IMR-90 (cell line): ENCODE results near the gene PTPRN2. TPM values are rescaled to one million over a fixed set of nuclear protein-coding genes. Genes with fewer than 3 reads are reported as not detected.

Source experiments
- ATAC-seq: fragments of 200-7000 bp; cut with Tn5 transposase; 2 replicates; pipeline ENCODE4 v1.9.1; 2020; ENCODE audit warnings: low read depth, mild to moderate bottlenecking, moderate library complexity
- BruUV-seq: library from RNA; stranded (reverse); fragments of 400-500 nt; replicated peaks from 2 replicates; lab custom pipeline; 2021; lab: Mats Ljungman, UMichigan
- CTCF ChIA-PET: fragments of 300-600 bp; formaldehyde crosslinking; extraction: SDS; loops from one replicate; lab custom pipeline; 2021; ENCODE audit warnings: antibody characterized with exemption; lab: Yijun Ruan, JAX
- POLR2A ChIA-PET: fragments of 300-600 bp; sonication (Branson Sonifier 250); formaldehyde crosslinking; loops from one replicate; lab custom pipeline; 2022; ENCODE audit warnings: antibody characterized with exemption; ENCODE audit not compliant: unreplicated experiment; lab: Charles Lee
- DNase-seq: peaks from one replicate; pipeline ENCODE4 v3.0.0; 2013
- H2AFZ ChIP-seq: replicated peaks from 2 replicates; pipeline ENCODE3; 2013; ENCODE audit warnings: low read length, mild to moderate bottlenecking; ENCODE audit not compliant: poor library complexity
- H2AK5ac ChIP-seq: 2 replicates; pipeline ENCODE4 v1.6.1; 2013; ENCODE audit warnings: low read depth, low read length, inconsistent platforms
- H2AK9ac ChIP-seq: replicated peaks from 2 replicates; pipeline ENCODE3; 2013; ENCODE audit warnings: mild to moderate bottlenecking, low read depth, low read length, moderate library complexity; ENCODE audit not compliant: poor library complexity
- H2BK120ac ChIP-seq: 2 replicates; pipeline ENCODE4 v1.6.1; 2013; ENCODE audit warnings: low read depth, low read length, inconsistent platforms
- H2BK15ac ChIP-seq: 3 replicates; pipeline ENCODE4 v1.6.1; 2013; ENCODE audit warnings: low read depth, low read length, inconsistent platforms
- H2BK20ac ChIP-seq: 2 replicates; pipeline ENCODE4 v1.6.1; 2013; ENCODE audit warnings: low read depth, mild to moderate bottlenecking, inconsistent platforms, low read length, moderate library complexity
- H2BK5ac ChIP-seq: 2 replicates; pipeline ENCODE4 v1.6.1; 2013; ENCODE audit warnings: mild to moderate bottlenecking, low read depth, low read length, inconsistent platforms; ENCODE audit not compliant: poor library complexity, severe bottlenecking
- H3K14ac ChIP-seq: replicated peaks from 2 replicates; pipeline ENCODE4 v1.6.1; 2013; ENCODE audit warnings: low read depth, low read length, inconsistent platforms
- H3K18ac ChIP-seq: 2 replicates; pipeline ENCODE4 v1.6.1; 2013; ENCODE audit warnings: low read depth, low read length, control low read depth
- H3K23ac ChIP-seq: 2 replicates; pipeline ENCODE4 v1.6.1; 2013; ENCODE audit warnings: low read depth, low read length, inconsistent platforms
- H3K27ac ChIP-seq: 2 replicates; pipeline ENCODE4 v1.5.1; 2013; ENCODE audit warnings: mild to moderate bottlenecking, control low read depth, low read length; ENCODE audit not compliant: insufficient read depth
- H3K27me3 ChIP-seq: 2 replicates; pipeline ENCODE4 v1.6.1; 2013; ENCODE audit warnings: low read length; ENCODE audit not compliant: control insufficient read depth, insufficient read depth
- H3K36me3 ChIP-seq: 2 replicates; pipeline ENCODE4 v1.6.1; 2013; ENCODE audit warnings: low read length, mixed read lengths; ENCODE audit not compliant: control insufficient read depth, insufficient read depth
- H3K4ac ChIP-seq: 2 replicates; pipeline ENCODE4 v1.6.1; 2013; ENCODE audit warnings: low read depth, low read length, inconsistent platforms
- H3K4me1 ChIP-seq: 2 replicates; pipeline ENCODE4 v1.6.1; 2013; ENCODE audit warnings: low read length, mixed read lengths; ENCODE audit not compliant: control insufficient read depth, insufficient read depth
- H3K4me2 ChIP-seq: 2 replicates; pipeline ENCODE4 v1.6.1; 2013; ENCODE audit warnings: low read depth, mild to moderate bottlenecking, control low read depth, low read length, moderate library complexity
- H3K4me3 ChIP-seq: 2 replicates; pipeline ENCODE4 v1.5.1; 2013; ENCODE audit warnings: low read depth, mild to moderate bottlenecking, control low read depth, low read length, moderate library complexity; ENCODE audit not compliant: insufficient read depth
- H3K56ac ChIP-seq: 2 replicates; pipeline ENCODE4 v1.6.1; 2013; ENCODE audit warnings: low read length, inconsistent platforms; ENCODE audit not compliant: insufficient read depth; ENCODE audit errors: extremely low read depth
- H3K79me1 ChIP-seq, 2 experiments: 2 replicates each; pipeline ENCODE4 v1.6.1; 2013; ENCODE audit warnings: low read length in 2 of 2, inconsistent platforms in 1 of 2, low read depth in 1 of 2
- H3K9ac ChIP-seq: 2 replicates; pipeline ENCODE4 v1.6.1; 2013; ENCODE audit warnings: low read depth, low read length, control low read depth
- H3K9me1 ChIP-seq: 2 replicates; pipeline ENCODE4 v1.6.1; 2013; ENCODE audit warnings: low read length, inconsistent platforms; ENCODE audit not compliant: insufficient read depth
- H3K9me3 ChIP-seq: 2 replicates; pipeline ENCODE4 v1.6.1; 2013; ENCODE audit warnings: low read length; ENCODE audit not compliant: control insufficient read depth, insufficient read depth
- H4K20me1 ChIP-seq: 2 replicates; pipeline ENCODE4 v1.6.1; 2013; ENCODE audit warnings: low read length, inconsistent platforms; ENCODE audit not compliant: insufficient read depth
- H4K5ac ChIP-seq: 2 replicates; pipeline ENCODE4 v1.6.1; 2013; ENCODE audit warnings: mild to moderate bottlenecking, low read depth, low read length, control low read depth
- H4K8ac ChIP-seq, 2 experiments: 2 replicates each; pipeline ENCODE4 v1.6.1; 2013; ENCODE audit warnings: low read depth in 2 of 2, low read length in 2 of 2, control low read depth in 1 of 2, inconsistent platforms in 1 of 2
- H4K91ac ChIP-seq: 2 replicates; pipeline ENCODE4 v1.6.1; 2013; ENCODE audit warnings: low read depth, low read length, inconsistent platforms; ENCODE audit not compliant: insufficient read depth
- BHLHE40 ChIP-seq: fragments of 150-350 bp; IDR thresholded peaks from 2 replicates; pipeline ENCODE4 v1.6.1; 2016; ENCODE audit warnings: mild to moderate bottlenecking, low read depth, low read length
- POLR2A ChIP-seq: IDR thresholded peaks from 2 replicates; pipeline ENCODE4 v1.6.1; 2012; ENCODE audit warnings: mild to moderate bottlenecking, low read depth, low read length
- RAD21 ChIP-seq: IDR thresholded peaks from 2 replicates; pipeline ENCODE4 v1.6.1; 2012; ENCODE audit warnings: low read length, improper control_type of control experiment
- RCOR1 ChIP-seq: IDR thresholded peaks from 2 replicates; pipeline ENCODE4 v1.6.1; 2012; ENCODE audit warnings: mild to moderate bottlenecking, low read length, improper control_type of control experiment; ENCODE audit not compliant: insufficient replicate concordance
- WGBS, 2 experiments: methylation state at CpG; one replicate each; pipeline versions ENCODE4 v1.1.5 to v1.1.7; 2013; ENCODE audit warnings: missing lambda C conversion rate in 2 of 2; ENCODE audit not compliant: insufficient read length in 1 of 2; ENCODE audit errors: extremely low coverage in 2 of 2; 5-methylcytosine and 5-hydroxymethylcytosine counted together
- dilution Hi-C: fragments of 300-500 bp; cut with HindIII; formaldehyde crosslinking; loops from one replicate; pipeline ENCODE4 v1.14.3; 2018; ENCODE audit warnings: low sequenced_read_pairs; ENCODE audit not compliant: unreplicated experiment
- in situ Hi-C: fragments of 300-500 bp; cut with MboI; formaldehyde crosslinking; loops from 3 replicates; pipeline ENCODE4 v1.14.3; 2019; ENCODE audit warnings: low sequenced_read_pairs, inconsistent platforms, mixed read lengths
- intact Hi-C: fragments of 100-400 bp; cut with micrococcal nuclease; formaldehyde crosslinking; loops from 2 replicates; pipeline ENCODE4 v1.10.0; 2022
- polyA plus RNA-seq, 3 experiments: library from polyadenylated mRNA; depleted of rRNA; stranded (reverse); fragments of >200 nt; gene quantifications; 2 replicates each; pipeline ENCODE4 v1.2.3, GENCODE V29; 2012; ENCODE audit warnings: low replicate concordance in 1 of 3
- total RNA-seq: library from RNA; depleted of rRNA; stranded (reverse); fragments of >200 nt; gene quantifications from 2 replicates; pipeline ENCODE4 v1.2.3, GENCODE V29; 2012
- TF ChIP-seq, protein P1 (sequence below): conservative IDR thresholded peaks from 2 replicates; pipeline ENCODE4 v1.5.1; 2012; ENCODE audit warnings: mild to moderate bottlenecking, low read depth, low read length, improper control_type of control experiment

PTPRN2 gene
- total and polyA plus RNA-seq, 2 of the 4 experiments (the other 2 are of a cell fraction): 0.03 TPM; not detected in 1

DNA sequence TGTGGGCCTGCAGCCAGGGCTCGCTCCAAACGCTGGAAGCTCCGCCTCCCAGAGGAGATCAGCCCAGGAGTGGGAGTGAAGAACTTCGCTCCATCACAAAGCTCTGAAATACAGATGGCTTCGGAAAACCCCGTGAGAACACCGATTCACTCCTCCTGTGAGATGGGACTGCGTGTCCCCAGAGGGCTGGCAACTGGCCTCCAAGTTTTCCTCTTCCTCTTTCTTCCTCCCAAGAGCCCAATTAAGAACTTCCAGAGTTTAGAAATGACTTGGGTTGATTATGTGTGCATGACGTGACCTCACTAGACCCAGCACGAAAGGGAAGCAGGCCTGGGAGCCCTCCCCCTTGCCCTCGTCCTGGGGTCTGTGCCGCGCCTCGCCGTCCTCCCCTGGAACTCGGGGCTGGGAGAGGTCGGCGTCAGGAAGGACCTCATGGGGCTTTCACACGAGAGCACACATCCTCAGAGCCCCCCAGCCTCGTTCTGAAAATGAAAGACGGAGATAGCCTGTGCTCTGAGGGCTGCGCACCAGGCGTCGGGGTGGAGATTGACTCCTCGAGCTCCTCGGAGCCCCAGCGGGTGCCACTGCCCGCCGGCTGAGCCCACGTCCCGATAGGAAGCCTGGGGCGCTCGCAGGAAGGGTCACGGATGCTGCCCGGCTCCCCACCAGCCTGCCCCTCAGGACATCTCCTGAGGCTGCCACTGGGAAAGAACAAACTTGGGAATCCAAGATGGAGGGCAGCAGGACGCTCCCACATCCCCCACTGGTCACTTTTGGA lies 37.8 kb downstream of the PTPRN2 start:
- dilution Hi-C loops: no loop called here
- no peak overlapping the region for H3K4ac ChIP-seq
- BruUV-seq: no TSS peak
- H3K4me2 ChIP-seq: no peak overlapping the region
- no peak overlapping the region for H3K9ac ChIP-seq
- no peak overlapping the region for H4K5ac ChIP-seq
- H3K9me1 ChIP-seq: no peaks in the 10 kb centered on the region
- intact Hi-C loops: no loop called here
- DNase-seq (no peak), ATAC-seq (no peak)
- no peak overlapping the region for H2AFZ ChIP-seq
- no peak overlapping the region for H2BK120ac ChIP-seq
- no peak overlapping the region for H3K14ac ChIP-seq
- peaks cover 46% of the 10 kb centered on the region for H3K9me3 ChIP-seq
- no peak overlapping the region for H3K4me3 ChIP-seq
- no peak overlapping the region for H2BK5ac ChIP-seq
- H3K79me1 ChIP-seq: no peaks in the 10 kb centered on the region
- H4K91ac ChIP-seq: no peak overlapping the region
- in situ Hi-C loops: no loop called here
- 69% methylated on average over 14 of the region's 36 CpGs; no CpG with 5 or more reads in 1 of the 2 experiments for WGBS, 2 experiments
- TF ChIP-seq POLR2A (no peak), RAD21 (no peak), BHLHE40 (no peak), RCOR1 (no peak)
- TF ChIP-seq, protein P1, sequence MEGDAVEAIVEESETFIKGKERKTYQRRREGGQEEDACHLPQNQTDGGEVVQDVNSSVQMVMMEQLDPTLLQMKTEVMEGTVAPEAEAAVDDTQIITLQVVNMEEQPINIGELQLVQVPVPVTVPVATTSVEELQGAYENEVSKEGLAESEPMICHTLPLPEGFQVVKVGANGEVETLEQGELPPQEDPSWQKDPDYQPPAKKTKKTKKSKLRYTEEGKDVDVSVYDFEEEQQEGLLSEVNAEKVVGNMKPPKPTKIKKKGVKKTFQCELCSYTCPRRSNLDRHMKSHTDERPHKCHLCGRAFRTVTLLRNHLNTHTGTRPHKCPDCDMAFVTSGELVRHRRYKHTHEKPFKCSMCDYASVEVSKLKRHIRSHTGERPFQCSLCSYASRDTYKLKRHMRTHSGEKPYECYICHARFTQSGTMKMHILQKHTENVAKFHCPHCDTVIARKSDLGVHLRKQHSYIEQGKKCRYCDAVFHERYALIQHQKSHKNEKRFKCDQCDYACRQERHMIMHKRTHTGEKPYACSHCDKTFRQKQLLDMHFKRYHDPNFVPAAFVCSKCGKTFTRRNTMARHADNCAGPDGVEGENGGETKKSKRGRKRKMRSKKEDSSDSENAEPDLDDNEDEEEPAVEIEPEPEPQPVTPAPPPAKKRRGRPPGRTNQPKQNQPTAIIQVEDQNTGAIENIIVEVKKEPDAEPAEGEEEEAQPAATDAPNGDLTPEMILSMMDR: no peak
- CTCF ChIA-PET: no interaction called here
- no peak overlapping the region for H4K8ac ChIP-seq
- H2AK9ac ChIP-seq: no peak overlapping the region
- no peaks in the 10 kb centered on the region for H3K4me1 ChIP-seq
- H3K56ac ChIP-seq: no peak overlapping the region
- H2BK15ac ChIP-seq: no peak overlapping the region
- H3K18ac ChIP-seq: no peak overlapping the region
- H3K36me3 ChIP-seq: no peaks in the 10 kb centered on the region
- no peak overlapping the region for H3K27ac ChIP-seq
- H3K27me3 ChIP-seq: no peaks in the 10 kb centered on the region
- no peaks in the 10 kb centered on the region for H4K20me1 ChIP-seq
- H2AK5ac ChIP-seq: no peak overlapping the region
- POLR2A ChIA-PET: no interaction called here
- no peak overlapping the region for H2BK20ac ChIP-seq
- H3K23ac ChIP-seq: no peak overlapping the region
